Gastroesophageal sphincter (tissue), 4 donors: ENCODE measurements around the gene CHCHD6. TPM values are rescaled to one million over a fixed set of nuclear protein-coding genes. Genes with fewer than 3 reads are reported as not detected.

Experiments used
- ATAC-seq: fragments of 150-250 bp; one replicate; pipeline ENCODE4 v1.9.1; 2016; ENCODE audit warnings: mild to moderate bottlenecking, moderate library complexity
- H3K27ac ChIP-seq, 4 donors: fragments of 200-600 bp; sonication (generic) in 3 of 4; 1 replicate in 3 of 4; 2 replicates in 1 of 4; pipeline ENCODE4 v1.5.1; 2016 to 2019
- H3K27me3 ChIP-seq: fragments of 200-600 bp; sonication (generic); one replicate; pipeline ENCODE4 v1.5.1; 2019
- H3K36me3 ChIP-seq, 2 donors: fragments of 200-600 bp; sonication (generic); one replicate each; pipeline ENCODE4 v1.5.1; 2019; ENCODE audit warnings: control low read depth in 1 of 2
- H3K4me1 ChIP-seq, 3 donors: fragments of 200-600 bp; sonication (generic); 1 replicate in 2 of 3; 2 replicates in 1 of 3; pipeline ENCODE4 v1.5.1; 2016 to 2019; ENCODE audit warnings: control low read depth in 2 of 3
- H3K4me3 ChIP-seq, 2 donors: fragments of 200-600 bp; sonication (generic); one replicate each; pipeline ENCODE4 v1.5.1; 2019; ENCODE audit warnings: mild to moderate bottlenecking in 1 of 2, moderate library complexity in 1 of 2
- H3K9me3 ChIP-seq, 3 donors: fragments of 200-600 bp; sonication (generic); one replicate each; pipeline ENCODE4 v1.5.1; 2017 to 2019; ENCODE audit warnings: control low read depth in 2 of 3
- CTCF ChIP-seq, 4 experiments: fragments of 200-600 bp in 2 of 4; fragments of 450-650 bp in 2 of 4; sonication (generic) in 1 of 4; IDR thresholded peaks; one replicate each; pipeline ENCODE4 v1.5.1; 2017 to 2019; ENCODE audit warnings: antibody characterized with exemption in 4 of 4, mild to moderate bottlenecking in 2 of 4, moderate library complexity in 2 of 4
- EP300 ChIP-seq: sonication (generic); formaldehyde crosslinking; IDR thresholded peaks from one replicate; pipeline ENCODE4 v1.6.1; 2017; ENCODE audit warnings: antibody characterized with exemption, mild to moderate bottlenecking
- POLR2A ChIP-seq, 2 donors: fragments of 450-650 bp; IDR thresholded peaks; one replicate each; pipeline ENCODE4 v1.6.1; 2017; ENCODE audit warnings: antibody characterized with exemption in 2 of 2, mild to moderate bottlenecking in 2 of 2, moderate library complexity in 1 of 2
- POLR2AphosphoS5 ChIP-seq: sonication (generic); formaldehyde crosslinking; IDR thresholded peaks from one replicate; pipeline ENCODE4 v1.6.1; 2017; ENCODE audit warnings: antibody characterized with exemption
- WGBS, 2 donors: methylation state at CpG; one replicate each; pipeline ENCODE4 v1.1.5; 2018; ENCODE audit warnings: low coverage in 1 of 2; 5-methylcytosine and 5-hydroxymethylcytosine counted together
- total RNA-seq, 4 donors: library from RNA; depleted of rRNA; stranded (reverse); fragments of >200 nt; gene quantifications; one replicate each; pipeline ENCODE4 v1.1.0, GENCODE V29; 2016

Gene CHCHD6
- total RNA-seq, 4 donors from 2014 or later = 8.5 to 37.2 (median 15.2) TPM

GRCh38 chr3:127008236-127008635 is 304.2 kb downstream of the CHCHD6 start:
- Histone ChIP-seq H3K4me3 (no peak overlapping the region), H3K36me3 (peaks cover 0 to 55% of the 10 kb centered on the region in 2 donors), H3K27ac (no peak overlapping the region), H3K4me1 (peaks cover 0 to 46% (median 9%) of the 10 kb centered on the region in 3 donors), H3K9me3 (no peaks in the 10 kb centered on the region), H3K27me3 (no peaks in the 10 kb centered on the region)
- no peak for ATAC-seq
- WGBS, 2 donors = 81 to 100% methylated on average over 1 to 5 of the region's 10 CpGs
- TF ChIP-seq CTCF (IDR thresholded peaks at IDR 0.05) (no peak), POLR2AphosphoS5 (no peak), POLR2A (IDR thresholded peaks at IDR 0.05) (no peak), EP300 (no peak)

GRCh38 chr3:127009531-127009930 is 305.5 kb downstream of the CHCHD6 start:
- TF ChIP-seq EP300 (no peak), POLR2AphosphoS5 (no peak), CTCF (IDR thresholded peaks at IDR 0.05) (no peak), POLR2A (IDR thresholded peaks at IDR 0.05) (no peak)
- ATAC-seq = no peak
- Histone ChIP-seq H3K9me3 (no peaks in the 10 kb centered on the region), H3K4me3 (no peak overlapping the region), H3K36me3 (peaks cover 0 to 67% of the 10 kb centered on the region in 2 donors), H3K27ac (no peak overlapping the region), H3K4me1 (peaks cover 0 to 38% (median 9%) of the 10 kb centered on the region in 3 donors), H3K27me3 (no peaks in the 10 kb centered on the region)
- 60% methylated on average over 1 of the region's 10 CpGs; no CpG with 5 or more reads in 1 of the 2 donors for WGBS, 2 donors

Other genes with a start within 250 kb of the CHCHD6 start
- gene ZXDC, start 228.3 kb upstream of the CHCHD6 start, total RNA-seq = 10 to 100 TPM; 25.9 to 47.6 (median 35.3) TPM
- gene UROC1, start 186.5 kb upstream of the CHCHD6 start, total RNA-seq = not detected
- 1 to 10 TPM in 1 of 4 donors, under 1 TPM in 2, not detected in 1; 0.52 to 1.4 (median 0.81) TPM for gene CHST13, start 180.1 kb upstream of the CHCHD6 start, total RNA-seq
- not detected for gene C3orf22, start 145.3 kb upstream of the CHCHD6 start, total RNA-seq
- 10 to 100 TPM; 14.3 to 24.7 (median 18.5) TPM for gene TXNRD3, start 49.1 kb upstream of the CHCHD6 start, total RNA-seq